C4-2B (cell line): ENCODE measurements around the gene PKHD1.

Experiments
- H3K27ac ChIP-seq: fragments of 450-650 bp; 2 replicates; pipeline ENCODE4 v1.5.1; 2017
- CTCF ChIP-seq: fragments of 450-650 bp; conservative IDR thresholded peaks from 2 replicates; pipeline ENCODE4 v1.5.1; 2017; ENCODE audit warnings: mild to moderate bottlenecking
- ZFX ChIP-seq: fragments of 450-650 bp; IDR thresholded peaks from 2 replicates; pipeline ENCODE4 v1.6.1; 2017

PKHD1 gene

GRCh38 chr6:51663525-51663924 lies 423.9 kb downstream of the PKHD1 start:
- TF ChIP-seq ZFX (no peak), CTCF (no peak)
- no peak overlapping the region for H3K27ac ChIP-seq

DNA sequence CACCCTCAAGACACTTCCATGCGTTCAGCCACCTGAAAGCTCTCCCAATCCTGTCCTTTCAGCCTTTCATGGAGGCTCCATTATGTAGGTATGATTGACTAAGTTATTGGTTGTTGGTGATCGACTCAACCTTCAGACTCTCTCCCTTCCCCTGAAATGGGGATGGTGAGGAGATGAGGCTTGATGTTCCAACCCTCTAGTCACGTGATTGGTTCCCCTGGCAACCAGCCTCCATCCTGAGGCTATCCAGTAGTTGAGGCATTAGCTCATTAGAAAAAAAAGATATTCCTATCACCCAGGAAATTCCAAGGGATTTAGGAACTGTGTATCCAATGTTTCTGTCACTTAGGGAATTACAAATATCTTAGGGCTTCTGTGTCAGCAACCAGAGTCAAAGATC lies 426.6 kb downstream of the PKHD1 start:
- TF ChIP-seq CTCF (no peak), ZFX (no peak)
- no peak overlapping the region for H3K27ac ChIP-seq

GRCh38 chr6:51657491-51657890 lies 429.9 kb downstream of the PKHD1 start:
- TF ChIP-seq ZFX, result no peak
- TF ChIP-seq CTCF, result no peak
- H3K27ac ChIP-seq, result no peak overlapping the region

DNA sequence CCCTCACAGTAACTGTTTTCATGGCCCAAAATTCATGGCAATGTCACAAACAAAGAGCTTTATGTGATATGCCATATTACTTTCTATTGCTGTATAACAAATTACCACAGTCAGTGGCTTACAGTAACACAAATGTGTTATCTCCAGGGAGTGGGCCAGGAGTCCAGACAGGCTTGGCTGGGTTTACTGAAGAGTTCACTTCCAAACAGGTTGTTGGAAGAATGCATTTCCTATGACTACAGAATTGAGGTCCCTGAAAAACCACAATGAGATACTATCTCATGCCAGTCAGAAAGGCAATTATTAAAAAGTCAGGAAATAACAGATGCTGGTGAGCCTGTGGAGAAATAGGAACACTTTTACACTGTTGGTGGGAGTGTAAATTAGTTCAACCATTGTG lies 431.9 kb downstream of the PKHD1 start:
- H3K27ac ChIP-seq, result no peak overlapping the region
- no peak for TF ChIP-seq CTCF
- no peak for TF ChIP-seq ZFX

DNA sequence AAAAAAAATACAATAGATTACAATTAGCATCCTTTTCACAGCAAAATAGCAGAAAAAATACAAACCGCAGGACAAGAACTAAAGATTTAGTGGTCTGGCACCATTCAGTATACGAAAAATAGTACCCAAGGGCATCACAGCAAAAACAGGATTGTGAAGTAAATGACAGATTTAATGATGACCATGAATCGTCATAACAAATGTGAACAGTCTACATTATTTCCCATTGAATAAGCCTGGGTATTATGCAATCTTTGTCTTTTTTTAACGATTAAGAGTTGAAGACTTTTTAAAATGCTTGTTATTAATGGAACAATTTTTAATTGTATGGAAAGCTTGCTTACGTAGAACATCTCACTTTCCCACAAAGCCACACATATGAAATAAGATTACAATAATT lies 432.8 kb downstream of the PKHD1 start:
- TF ChIP-seq CTCF (no peak), ZFX (no peak)
- no peak overlapping the region for H3K27ac ChIP-seq

DNA sequence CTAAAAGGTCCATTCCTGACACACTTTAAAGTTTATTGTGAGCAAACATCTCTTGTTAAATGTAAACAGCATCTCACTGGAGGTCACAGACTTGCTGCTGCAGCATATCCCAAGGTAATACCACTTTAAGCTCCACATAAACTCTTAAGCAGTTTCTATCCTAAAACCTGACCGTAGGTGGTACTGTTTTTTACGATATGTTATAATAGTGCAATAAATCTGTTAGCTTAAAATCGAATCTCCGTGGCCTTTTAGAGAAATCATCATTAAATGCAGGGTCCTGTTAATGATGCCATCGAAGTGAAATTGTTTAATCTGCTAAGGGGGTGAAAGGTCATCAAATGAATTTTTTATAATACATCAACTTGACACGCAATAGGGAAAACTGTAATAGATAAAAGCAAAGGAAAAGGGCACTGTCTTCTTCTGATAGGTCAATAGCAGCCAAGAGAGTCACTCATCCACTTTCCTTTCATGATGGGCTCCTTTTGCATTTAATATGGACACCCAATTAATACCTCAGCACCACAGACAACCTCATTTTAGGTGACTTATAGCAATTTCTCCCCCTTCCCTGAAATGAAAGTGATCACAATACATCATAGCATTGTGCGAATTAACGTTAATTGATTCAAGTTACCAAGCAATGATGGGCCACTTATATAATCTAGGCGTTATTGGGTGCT lies 436.1 kb downstream of the PKHD1 start:
- TF ChIP-seq ZFX (no peak), CTCF (no peak)
- H3K27ac ChIP-seq, result no peak overlapping the region

- TF ChIP-seq ZFX, result no peak
- no peak for TF ChIP-seq CTCF
- no peak overlapping the region for H3K27ac ChIP-seq
Measured at GRCh38 chr6:51648774-51649173, 438.6 kb downstream of the PKHD1 start.
